Activated T-helper 1 cell treated with anti-CD3 and anti-CD28 coated beads, Interleukin-12 subunit alpha, Interleukin-12 subunit beta, Interleukin-2, Interleukin-4 antibody, amounts not matched to agents 30 ng/mL and 10 ng/mL and 1 ng/mL, durations not matched to agents 14 hours and 24 hours and 36 hours (primary cell): ENCODE results near the gene TRPM3. TPM values are rescaled to one million over a fixed set of nuclear protein-coding genes. Genes with fewer than 3 reads are reported as not detected.

Experiments
- DNase-seq: peaks from one replicate; pipeline ENCODE4 v3.0.0; 2021; ENCODE audit warnings: low spot score
- H3K27ac Mint-ChIP-seq: one replicate; pipeline ENCODE4 v1.8.0; 2021; ENCODE audit warnings: mild to moderate bottlenecking, mixed read lengths
- H3K27me3 Mint-ChIP-seq: one replicate; pipeline ENCODE4 v1.8.0; 2022; ENCODE audit warnings: mild to moderate bottlenecking, moderate library complexity, mixed read lengths; ENCODE audit not compliant: insufficient read depth
- H3K36me3 Mint-ChIP-seq: one replicate; pipeline ENCODE4 v1.8.0; 2021; ENCODE audit warnings: low read depth, mixed read lengths
- H3K4me1 Mint-ChIP-seq: one replicate; pipeline ENCODE4 v1.8.0; 2021; ENCODE audit warnings: low read depth, mixed read lengths
- H3K4me3 Mint-ChIP-seq: one replicate; pipeline ENCODE4 v1.8.0; 2021; ENCODE audit warnings: mild to moderate bottlenecking, moderate library complexity, mixed read lengths
- H3K9me3 Mint-ChIP-seq: one replicate; pipeline ENCODE4 v1.8.0; 2021; ENCODE audit warnings: mixed read lengths
- intact Hi-C: fragments of 100-400 bp; cut with micrococcal nuclease; formaldehyde crosslinking; loops from one replicate; pipeline ENCODE4 v1.15.1; 2024
- total RNA-seq: library from RNA; stranded (reverse); gene quantifications from 2 replicates; pipeline ENCODE4 v1.2.3, GENCODE V29; 2022

Gene TRPM3
- total RNA-seq, 1 donor from 2014 or later = not detected

GRCh38 chr9:70569070-70569772, 552.2 kb downstream of the TRPM3 start:
- no peaks in the 10 kb centered on the region for H3K9me3 Mint-ChIP-seq
- H3K4me3 Mint-ChIP-seq = no peak overlapping the region
- DNase-seq = no peak
- peaks cover 24% of the 10 kb centered on the region for H3K4me1 Mint-ChIP-seq
- H3K27me3 Mint-ChIP-seq = peaks cover 2% of the 10 kb centered on the region
- intact Hi-C loops = loop anchor here (10.0 kb wide), 1 partner anchor 1914 kb away; no protein-coding TSS in a partner anchor
- H3K36me3 Mint-ChIP-seq = peaks cover 4% of the 10 kb centered on the region
- no peak overlapping the region for H3K27ac Mint-ChIP-seq

GRCh38 chr9:70567511-70567910, 553.9 kb downstream of the TRPM3 start:
- H3K36me3 Mint-ChIP-seq = peaks cover 2% of the 10 kb centered on the region
- H3K27ac Mint-ChIP-seq = no peak overlapping the region
- H3K27me3 Mint-ChIP-seq = peaks cover 2% of the 10 kb centered on the region
- no peaks in the 10 kb centered on the region for H3K9me3 Mint-ChIP-seq
- H3K4me3 Mint-ChIP-seq = no peak overlapping the region
- intact Hi-C loops = loop anchor here (10.0 kb wide), 1 partner anchor 1913 kb away; no protein-coding TSS in a partner anchor
- DNase-seq = no peak
- H3K4me1 Mint-ChIP-seq = peaks cover 42% of the 10 kb centered on the region

GRCh38 chr9:70566751-70567150, 554.7 kb downstream of the TRPM3 start:
- H3K36me3 Mint-ChIP-seq = peaks cover 1% of the 10 kb centered on the region
- peaks cover 2% of the 10 kb centered on the region for H3K27me3 Mint-ChIP-seq
- H3K4me1 Mint-ChIP-seq = peaks cover 45% of the 10 kb centered on the region
- no peak overlapping the region for H3K27ac Mint-ChIP-seq
- no peaks in the 10 kb centered on the region for H3K9me3 Mint-ChIP-seq
- no peak overlapping the region for H3K4me3 Mint-ChIP-seq
- DNase-seq = no peak
- intact Hi-C loops = loop anchor here (10.0 kb wide), 1 partner anchor 1912 kb away; no protein-coding TSS in a partner anchor

GRCh38 chr9:70566066-70566465, 555.4 kb downstream of the TRPM3 start:
- Mint-ChIP-seq H3K4me3 (peak overlapping the region; percentile 27), H3K36me3 (no peaks in the 10 kb centered on the region), H3K9me3 (peaks cover 3% of the 10 kb centered on the region), H3K27me3 (peaks cover 2% of the 10 kb centered on the region), H3K4me1 (peaks cover 50% of the 10 kb centered on the region), H3K27ac (peak overlapping the region; percentile 2)
- intact Hi-C loops = loop anchor here (10.0 kb wide), 1 partner anchor 1911 kb away; no protein-coding TSS in a partner anchor
- DNase-seq = peak; percentile 13

- Mint-ChIP-seq H3K4me3 (peak overlapping the region; percentile 69), H3K9me3 (peaks cover 8% of the 10 kb centered on the region), H3K27me3 (peaks cover 2% of the 10 kb centered on the region), H3K4me1 (peaks cover 63% of the 10 kb centered on the region), H3K36me3 (peaks cover 4% of the 10 kb centered on the region), H3K27ac (peak overlapping the region; percentile 89)
- DNase-seq = no peak
- intact Hi-C loops = loop anchor here (1.0 to 10.0 kb wide), 4 partner anchors 38 to 1910 kb away; partner anchors contain the start of gene SMC5
Measured at GRCh38 chr9:70564468-70565335, 556.7 kb downstream of the TRPM3 start.

GRCh38 chr9:70563431-70564204, 557.8 kb downstream of the TRPM3 start:
- peak overlapping the region; percentile 89 for H3K27ac Mint-ChIP-seq
- peak overlapping the region; percentile 69 for H3K4me3 Mint-ChIP-seq
- H3K27me3 Mint-ChIP-seq = peaks cover 2% of the 10 kb centered on the region
- peaks cover 72% of the 10 kb centered on the region for H3K4me1 Mint-ChIP-seq
- intact Hi-C loops = loop anchor here (1.0 to 10.0 kb wide), 9 partner anchors 39 to 1909 kb away; partner anchors contain the start of gene SMC5
- peak; percentile 70 for DNase-seq
- H3K9me3 Mint-ChIP-seq = peaks cover 13% of the 10 kb centered on the region
- peaks cover 8% of the 10 kb centered on the region for H3K36me3 Mint-ChIP-seq

- Mint-ChIP-seq H3K4me3 (peak overlapping the region; percentile 15), H3K36me3 (peaks cover 8% of the 10 kb centered on the region), H3K27ac (peak overlapping the region; percentile 89), H3K9me3 (peaks cover 13% of the 10 kb centered on the region), H3K27me3 (peaks cover 2% of the 10 kb centered on the region), H3K4me1 (peaks cover 72% of the 10 kb centered on the region)
- intact Hi-C loops = loop anchor here (1.0 to 10.0 kb wide), 8 partner anchors 39 to 1908 kb away; no protein-coding TSS in a partner anchor
- no peak for DNase-seq
Measured at GRCh38 chr9:70563010-70563409, 558.4 kb downstream of the TRPM3 start.

- peaks cover 8% of the 10 kb centered on the region for H3K36me3 Mint-ChIP-seq
Measured at GRCh38 chr9:70561786-70562395, 559.5 kb downstream of the TRPM3 start.

GRCh38 chr9:70561111-70561510, 560.3 kb downstream of the TRPM3 start:
- no peak overlapping the region for H3K27ac Mint-ChIP-seq
- H3K27me3 Mint-ChIP-seq = peaks cover under 1% of the 10 kb centered on the region
- no peak for DNase-seq
- intact Hi-C loops = loop anchor here (5.0 to 10.0 kb wide), 3 partner anchors 41 to 1906 kb away; no protein-coding TSS in a partner anchor
- H3K9me3 Mint-ChIP-seq = peaks cover 13% of the 10 kb centered on the region
- H3K4me3 Mint-ChIP-seq = no peak overlapping the region
- H3K36me3 Mint-ChIP-seq = peaks cover 8% of the 10 kb centered on the region
- H3K4me1 Mint-ChIP-seq = peaks cover 61% of the 10 kb centered on the region

More at GRCh38 chr9:70561786-70562395, 559.5 kb downstream of the TRPM3 start:
- peaks cover 13% of the 10 kb centered on the region for H3K9me3 Mint-ChIP-seq
- DNase-seq = no peak
- intact Hi-C loops = loop anchor here (2.0 to 10.0 kb wide), 4 partner anchors 40 to 1907 kb away; no protein-coding TSS in a partner anchor
- H3K4me3 Mint-ChIP-seq = no peak overlapping the region
- peaks cover 69% of the 10 kb centered on the region for H3K4me1 Mint-ChIP-seq
- no peak overlapping the region for H3K27ac Mint-ChIP-seq
- H3K27me3 Mint-ChIP-seq = peaks cover 2% of the 10 kb centered on the region

- intact Hi-C loops = no loop called here
Measured at GRCh38 chr9:70559102-70559501, 562.3 kb downstream of the TRPM3 start.

GRCh38 chr9:70557661-70558369, 563.6 kb downstream of the TRPM3 start:
- no peak overlapping the region for H3K27ac Mint-ChIP-seq
- DNase-seq = no peak
- peaks cover 13% of the 10 kb centered on the region for H3K9me3 Mint-ChIP-seq
- H3K36me3 Mint-ChIP-seq = peaks cover 8% of the 10 kb centered on the region
- peaks cover 50% of the 10 kb centered on the region for H3K4me1 Mint-ChIP-seq
- H3K27me3 Mint-ChIP-seq = no peaks in the 10 kb centered on the region
- intact Hi-C loops = no loop called here
- H3K4me3 Mint-ChIP-seq = no peak overlapping the region

More at GRCh38 chr9:70559102-70559501, 562.3 kb downstream of the TRPM3 start:
- Mint-ChIP-seq H3K36me3 (peaks cover 8% of the 10 kb centered on the region), H3K9me3 (peaks cover 13% of the 10 kb centered on the region), H3K4me3 (no peak overlapping the region), H3K4me1 (peaks cover 55% of the 10 kb centered on the region), H3K27ac (no peak overlapping the region), H3K27me3 (no peaks in the 10 kb centered on the region)
- no peak for DNase-seq
